UCSD-AML1 (cell line): ENCODE measurements around the gene BRSK1.

Experiments
- DNase-seq: peaks from one replicate; lab custom pipeline; 2025; ENCODE audit not compliant: unreplicated experiment; lab: John Stamatoyannopoulos, UW

BRSK1 gene

DNA sequence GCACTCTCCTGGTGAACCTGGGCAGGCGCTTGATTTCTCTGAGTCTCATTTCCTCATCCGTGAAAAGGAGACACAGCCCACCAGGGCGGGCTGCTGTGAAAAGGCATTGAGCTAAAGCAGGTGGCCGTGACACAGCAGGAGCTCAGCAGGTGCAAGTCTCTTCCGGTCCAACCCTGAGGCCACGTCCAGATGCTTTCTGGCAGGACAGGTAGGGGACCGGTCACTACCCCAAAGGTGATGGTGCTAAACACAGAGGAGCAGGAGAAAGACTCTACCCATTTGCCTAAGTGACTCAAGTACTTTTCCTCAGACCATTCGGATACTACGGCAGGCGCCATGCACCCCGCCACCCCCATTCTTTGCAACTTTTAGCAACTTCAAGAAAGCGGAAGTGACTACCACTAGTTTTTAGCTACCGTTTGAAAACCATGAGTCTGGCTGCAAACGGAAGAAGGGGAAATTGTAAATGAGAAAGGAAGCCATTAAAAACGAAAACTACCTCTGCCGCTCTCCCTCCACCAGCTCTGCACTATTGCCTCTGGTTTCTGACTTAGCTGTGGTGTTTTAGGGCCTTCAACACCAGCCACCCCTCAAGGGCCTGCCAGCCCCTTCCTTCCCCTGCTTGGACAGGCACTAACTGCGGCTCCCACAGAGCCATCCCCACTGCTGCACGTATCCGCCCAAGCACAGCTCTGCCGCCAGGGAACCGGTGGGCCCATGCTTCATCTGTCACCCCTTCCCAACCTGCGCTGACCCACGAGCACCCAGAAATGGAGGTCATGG, 29.8 kb upstream of the BRSK1 start:
- peak; percentile 67 for DNase-seq

DNA sequence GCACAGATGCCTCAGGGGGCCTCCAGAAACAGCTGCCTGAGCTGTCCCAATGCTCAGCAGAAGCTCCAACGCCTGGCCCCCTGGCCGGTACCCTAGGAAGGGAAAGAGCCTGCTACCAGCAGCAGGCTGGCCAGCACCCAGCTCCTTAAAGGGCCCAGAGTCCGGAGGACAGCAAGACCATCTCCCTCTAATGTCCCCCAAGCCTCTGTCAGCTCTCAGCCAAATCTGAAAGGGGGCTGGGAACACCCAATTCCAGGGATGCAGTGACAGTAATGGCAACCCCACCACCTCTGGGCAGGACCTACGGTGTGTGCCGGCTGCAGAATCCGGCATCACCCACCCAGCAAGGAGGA, 29.2 kb upstream of the BRSK1 start:
- no peak for DNase-seq

DNA sequence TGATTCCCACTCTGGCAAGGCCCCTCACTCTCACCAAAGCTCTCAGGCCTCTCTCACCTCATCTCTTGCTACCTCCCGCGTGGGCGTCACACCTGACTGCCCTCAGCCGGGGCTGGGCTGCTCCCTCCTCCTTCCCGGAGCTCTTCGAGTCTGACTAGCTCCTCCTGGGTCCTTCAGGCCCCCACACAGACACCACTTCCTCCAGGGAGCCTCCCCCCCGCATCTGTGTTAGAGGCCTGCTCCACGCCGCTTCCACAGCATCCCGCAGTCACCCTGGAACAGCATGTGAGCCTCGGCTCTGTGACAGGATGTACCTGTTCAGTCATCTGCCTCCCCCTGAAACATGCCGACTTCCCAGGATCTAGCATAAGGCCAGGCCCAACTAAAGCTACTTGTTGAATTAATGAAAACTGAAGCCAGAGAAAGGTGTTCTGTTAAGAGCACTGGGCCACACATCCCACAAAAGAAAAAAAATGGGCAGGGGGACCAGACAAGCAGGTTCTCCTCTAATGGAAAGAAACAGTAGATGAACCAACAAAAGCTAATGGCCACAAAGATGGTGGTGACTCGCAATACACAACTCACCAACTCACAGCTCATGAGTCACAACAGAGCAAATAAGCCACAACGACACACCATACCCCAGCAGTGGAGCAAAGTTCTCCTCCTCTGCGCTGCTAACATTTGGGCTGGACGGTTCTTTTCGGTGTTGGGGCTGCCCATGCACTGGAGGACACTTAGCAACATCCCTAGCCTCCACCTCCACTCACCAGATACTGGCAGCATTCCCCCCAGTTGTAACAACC, 28.0 kb upstream of the BRSK1 start:
- peak; percentile 71 for DNase-seq

DNA sequence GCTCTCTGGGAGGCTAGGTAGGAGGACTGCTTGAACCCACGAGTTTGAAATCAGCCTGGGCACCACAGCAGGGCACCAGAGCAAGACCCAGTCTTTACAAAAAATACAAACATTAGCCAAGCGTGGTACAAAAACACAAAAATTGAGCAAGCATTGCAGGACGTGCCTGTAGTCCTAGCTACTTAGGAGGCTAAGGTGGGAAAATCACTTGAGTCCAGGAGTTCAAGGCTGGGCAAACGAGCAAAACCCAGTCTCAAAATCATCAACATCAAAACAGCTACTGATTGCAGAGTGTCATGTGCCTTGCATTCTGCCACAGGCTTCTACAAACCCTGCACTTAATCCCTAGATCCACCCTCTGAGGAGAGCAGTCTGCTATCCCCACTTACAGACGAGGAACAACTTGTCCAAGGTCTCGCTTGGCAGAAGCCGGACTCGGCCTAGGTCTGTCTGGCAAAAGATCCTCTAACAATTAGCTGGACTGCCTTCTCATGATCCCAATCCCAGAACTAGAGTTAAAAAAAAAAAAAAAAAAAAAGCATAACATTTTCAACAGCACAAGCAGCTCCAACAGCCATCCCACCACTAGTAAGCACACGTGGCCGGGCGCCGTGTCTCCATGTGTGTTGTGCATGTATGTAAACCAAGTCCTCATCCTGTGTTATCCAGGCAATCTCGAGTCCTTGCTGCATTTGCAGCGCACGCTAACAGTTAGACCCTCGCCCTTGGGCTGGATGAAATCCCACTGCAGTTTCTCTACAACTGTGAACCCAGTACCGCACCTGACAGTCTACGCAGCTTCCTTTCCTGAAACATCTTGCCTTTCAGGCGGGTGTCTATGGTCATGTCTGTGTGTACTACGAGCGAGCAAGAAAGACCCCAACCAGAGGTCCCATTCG, 27.0 kb upstream of the BRSK1 start:
- DNase-seq: no peak

DNA sequence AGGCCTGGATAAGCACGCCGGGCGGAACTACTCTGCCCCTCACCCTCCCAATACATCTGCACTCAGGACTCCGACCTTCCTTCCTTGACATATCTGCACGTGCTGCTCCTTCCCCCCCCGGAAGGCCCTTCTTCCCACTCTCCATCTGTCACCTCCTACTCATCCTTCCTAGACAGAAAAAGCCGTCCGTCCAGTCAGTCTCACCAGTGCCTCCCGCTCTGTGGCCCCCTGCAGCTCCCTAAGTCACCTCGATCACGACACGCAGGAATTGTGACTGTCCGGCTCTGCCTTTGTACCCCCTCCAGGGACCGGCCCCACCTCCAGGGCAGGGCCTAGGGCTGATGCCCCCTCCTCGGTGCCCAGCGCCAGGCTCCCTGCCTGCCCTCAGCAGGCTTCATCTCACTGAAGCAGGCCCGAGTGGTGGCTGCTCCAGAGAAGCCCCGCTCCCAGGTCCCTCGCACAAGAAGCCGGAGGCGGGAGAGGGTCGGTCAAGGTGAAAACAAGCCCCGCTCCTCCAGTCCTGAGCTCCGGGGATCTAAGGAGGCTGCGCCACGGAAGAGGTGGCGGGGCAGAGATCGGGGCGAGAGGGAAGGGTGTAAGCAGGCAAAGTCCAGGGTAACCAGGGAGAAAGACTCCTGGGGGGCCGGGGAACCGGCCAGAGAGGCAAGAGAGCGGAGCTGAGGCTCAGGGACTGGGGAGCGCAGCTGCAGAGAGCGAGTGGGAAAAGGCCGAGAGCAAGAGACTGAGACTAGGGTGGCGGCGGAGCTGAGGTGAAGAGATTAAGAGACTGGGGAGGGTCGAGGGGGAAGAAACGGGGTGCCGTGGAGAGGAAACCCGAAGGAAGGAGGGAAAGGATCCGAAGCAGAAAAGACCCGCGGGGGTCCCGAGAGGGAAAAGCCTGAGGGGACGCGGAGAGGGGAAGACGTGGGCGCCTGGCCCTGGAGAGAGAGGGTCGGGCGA, 26.1 kb upstream of the BRSK1 start:
- no peak for DNase-seq

DNA sequence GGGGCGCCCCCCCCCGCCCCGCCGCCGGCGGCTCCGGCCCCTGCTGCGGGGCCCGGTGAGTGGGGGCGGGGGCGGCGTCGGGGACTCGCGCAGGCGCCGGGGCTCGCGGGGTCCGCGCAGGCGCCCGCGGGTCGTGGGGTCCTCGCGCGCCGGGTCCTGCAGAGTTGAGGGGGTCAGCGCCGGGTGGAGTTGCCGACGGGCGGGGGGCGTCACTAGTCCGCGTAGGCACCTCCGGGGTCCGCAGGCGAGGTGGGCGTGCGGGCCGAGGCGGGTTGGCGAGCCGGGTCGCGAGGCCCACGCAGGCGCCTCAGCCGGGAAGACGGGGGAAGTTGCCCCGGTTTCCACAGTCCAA, 25.3 kb upstream of the BRSK1 start:
- DNase-seq: no peak

- peak; percentile 99 for DNase-seq
Observed at GRCh38 chr19:55258828-55259539, 24.8 kb upstream of the BRSK1 start, which contains the start of gene PPP6R1. TSS of gene PPP6R1 (minus strand) at chr19:55259017. CDS start at chr19:55247103, 11,914 bp downstream.

DNA sequence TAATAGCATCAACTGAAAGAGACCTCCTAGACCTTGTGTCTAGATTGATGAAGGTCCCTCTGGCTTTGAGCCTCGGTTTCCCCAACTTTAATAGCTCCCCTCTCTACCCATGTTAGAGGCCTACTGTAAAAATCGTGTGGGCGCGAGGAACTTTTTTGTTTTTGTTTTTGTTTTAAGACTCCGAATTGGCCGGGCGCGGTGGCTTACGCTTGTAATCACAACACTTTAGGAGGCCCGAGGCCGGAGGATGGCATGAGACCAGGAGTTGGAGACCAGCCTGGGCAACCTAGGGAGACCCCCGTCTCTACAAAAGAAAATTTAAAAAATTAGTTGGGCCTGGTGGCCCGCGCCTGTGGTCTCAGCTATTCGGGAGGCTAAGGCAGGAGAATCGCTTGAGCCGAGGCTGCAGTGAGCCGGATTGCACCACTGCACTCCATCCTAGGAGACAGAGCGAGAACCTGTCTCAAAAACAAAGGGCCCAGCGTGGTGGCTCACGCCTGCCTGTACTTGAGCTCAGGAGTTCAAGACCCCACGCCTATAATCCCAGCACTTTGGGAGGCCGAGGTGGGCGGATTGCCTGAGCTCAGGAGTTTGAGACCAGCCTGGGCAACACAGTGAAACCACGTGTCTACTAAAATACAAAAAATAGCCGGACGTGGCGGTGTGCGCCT, 24.1 kb upstream of the BRSK1 start:
- DNase-seq: no peak

DNA sequence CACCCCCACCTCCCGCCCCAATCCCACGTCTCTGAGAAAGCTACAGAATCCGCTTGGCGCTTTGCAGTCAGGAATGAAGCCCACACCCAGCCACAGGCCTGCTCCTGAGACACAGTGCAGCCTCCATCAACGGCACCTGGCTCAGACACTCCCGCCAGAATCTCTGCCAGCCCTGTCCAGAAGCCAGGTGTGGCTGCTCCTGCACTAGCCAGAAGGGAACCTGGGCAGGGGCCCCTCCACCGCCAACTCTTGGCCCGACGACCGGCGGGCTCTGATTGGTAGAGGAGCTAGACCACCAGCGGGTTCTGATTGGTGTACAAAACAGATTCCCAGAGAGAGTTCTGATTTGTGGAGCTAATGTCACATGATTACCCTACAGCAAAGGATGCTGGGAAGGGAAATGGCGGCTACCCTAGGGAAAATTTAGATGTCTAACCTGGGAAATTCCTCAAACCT, 22.1 kb upstream of the BRSK1 start:
- DNase-seq: no peak

DNA sequence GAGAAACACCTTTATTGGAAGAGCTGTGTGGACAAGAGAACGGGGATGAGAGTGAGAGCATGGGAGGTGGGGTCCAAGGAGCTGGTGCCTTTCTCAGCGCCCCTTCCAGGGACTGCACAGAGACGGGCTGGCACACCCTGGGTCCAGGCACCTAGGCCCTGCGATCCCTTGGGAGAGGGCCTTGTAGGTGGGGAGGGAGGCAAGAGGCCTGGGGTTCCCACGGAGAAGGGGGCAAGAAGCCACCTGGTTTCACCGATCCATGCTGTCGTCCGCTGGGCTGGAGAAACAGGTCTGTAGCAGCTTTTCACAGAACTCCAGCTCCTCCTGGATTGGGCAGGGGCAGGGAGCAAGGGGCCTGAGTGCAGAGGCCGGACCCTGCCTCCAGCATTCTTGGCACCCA, 21.4 kb upstream of the BRSK1 start:
- no peak for DNase-seq

DNA sequence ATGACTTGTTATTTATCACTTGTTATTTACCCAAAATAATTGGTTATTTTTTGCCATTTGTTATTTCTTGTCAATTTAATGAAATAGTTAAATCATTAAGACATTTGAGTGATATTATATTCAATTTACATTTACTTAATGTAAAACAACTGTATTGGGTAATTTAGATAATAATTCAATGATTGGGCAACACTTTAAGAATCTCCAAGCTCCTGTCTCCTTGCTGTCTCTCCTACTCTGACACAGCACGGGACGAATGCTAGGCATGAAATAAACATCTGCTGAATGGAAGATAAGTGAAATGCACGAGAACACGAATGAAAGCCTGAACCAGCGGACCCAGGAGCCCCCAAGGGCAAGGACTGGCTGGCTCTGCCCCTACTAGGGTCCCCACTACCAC, 19.3 kb upstream of the BRSK1 start:
- no peak for DNase-seq

- DNase-seq: no peak
Observed at GRCh38 chr19:55265173-55265572, 18.6 kb upstream of the BRSK1 start.

DNA sequence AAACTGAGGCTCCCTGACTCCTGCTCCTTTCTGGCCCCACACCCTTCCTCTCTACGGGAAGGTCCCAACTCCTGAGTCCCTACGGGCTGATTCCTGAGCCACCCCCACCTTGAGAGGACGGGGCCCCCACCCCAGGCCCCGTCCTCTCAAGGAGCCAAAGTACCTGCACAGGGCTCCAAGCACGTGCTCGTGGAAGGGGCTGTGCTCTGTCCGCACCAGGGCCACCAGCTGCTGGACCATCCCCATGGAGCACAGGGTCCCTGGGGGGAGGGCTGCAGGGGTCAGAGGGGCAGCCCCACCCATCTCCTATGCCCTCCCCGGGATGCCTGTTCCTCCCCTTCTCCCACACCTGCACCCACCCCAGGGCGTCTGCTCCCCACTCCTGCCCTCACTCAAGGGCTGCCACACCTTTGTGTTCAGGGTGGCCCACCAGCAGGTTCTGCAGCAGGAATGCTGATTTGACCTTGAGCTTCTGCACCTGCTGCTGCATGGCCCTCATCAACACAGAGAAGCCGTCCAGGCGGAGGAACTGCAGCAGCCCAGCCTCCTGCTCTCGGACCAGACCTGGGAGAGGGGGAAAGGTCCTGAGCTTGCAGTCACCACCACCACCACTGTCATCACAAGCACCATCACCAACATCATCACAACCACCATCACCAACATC, 17.9 kb upstream of the BRSK1 start:
- DNase-seq: no peak

- no peak for DNase-seq
Observed at GRCh38 chr19:55266404-55266803, 17.4 kb upstream of the BRSK1 start.

DNA sequence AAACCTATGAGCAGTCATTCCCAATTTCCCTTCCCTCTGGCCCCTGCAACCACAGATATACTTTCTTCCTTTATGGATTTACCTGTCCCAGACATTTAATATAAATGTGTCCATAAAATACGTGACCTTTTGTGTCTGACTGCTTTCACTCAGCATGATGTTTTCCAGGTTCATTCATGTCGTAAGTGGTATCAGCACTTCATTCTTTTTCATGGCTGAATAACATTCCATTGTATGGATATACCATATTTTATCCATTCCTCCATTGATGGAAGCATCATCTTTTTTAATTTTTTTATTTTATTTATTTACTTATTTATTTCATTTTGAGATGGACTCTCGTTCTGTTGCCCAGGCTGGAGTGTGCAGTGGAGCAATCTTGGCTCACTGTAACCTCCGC, 17.0 kb upstream of the BRSK1 start:
- DNase-seq: no peak

- no peak for DNase-seq
Observed at GRCh38 chr19:55269299-55269698, 14.5 kb upstream of the BRSK1 start.

DNA sequence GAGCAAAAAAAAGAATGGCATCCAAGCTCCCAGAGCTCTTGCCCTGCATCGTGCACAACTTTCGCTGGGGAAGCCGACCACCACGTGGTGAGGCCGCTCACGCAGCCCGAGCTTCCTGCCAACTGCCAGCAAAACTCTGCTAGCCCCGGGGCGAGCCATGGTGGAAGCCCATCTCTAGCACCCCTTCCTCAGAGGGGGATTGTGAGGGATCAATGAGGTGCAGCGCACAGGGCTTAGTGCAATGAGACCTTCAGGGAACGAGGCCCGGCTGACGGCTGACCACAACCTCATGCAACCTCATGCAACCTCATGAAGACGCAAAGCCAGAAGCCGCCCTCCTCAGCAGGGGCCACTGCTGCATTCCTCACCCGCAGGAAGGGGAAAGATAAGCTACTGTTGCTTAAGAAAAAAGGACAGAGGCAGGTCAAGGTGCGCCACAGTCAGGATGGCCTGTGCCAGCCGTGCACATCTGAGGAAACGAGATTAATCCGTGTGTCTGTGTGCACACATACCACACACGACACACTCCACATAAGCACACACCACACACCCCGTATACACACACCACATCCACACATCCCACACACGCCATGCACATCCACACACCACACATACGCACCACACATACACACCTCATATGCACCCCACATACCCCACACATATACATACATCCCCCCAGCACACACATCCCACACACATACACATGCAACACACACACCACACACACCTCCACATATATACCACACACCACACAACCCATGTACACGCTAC, 13.4 kb upstream of the BRSK1 start:
- no peak for DNase-seq

DNA sequence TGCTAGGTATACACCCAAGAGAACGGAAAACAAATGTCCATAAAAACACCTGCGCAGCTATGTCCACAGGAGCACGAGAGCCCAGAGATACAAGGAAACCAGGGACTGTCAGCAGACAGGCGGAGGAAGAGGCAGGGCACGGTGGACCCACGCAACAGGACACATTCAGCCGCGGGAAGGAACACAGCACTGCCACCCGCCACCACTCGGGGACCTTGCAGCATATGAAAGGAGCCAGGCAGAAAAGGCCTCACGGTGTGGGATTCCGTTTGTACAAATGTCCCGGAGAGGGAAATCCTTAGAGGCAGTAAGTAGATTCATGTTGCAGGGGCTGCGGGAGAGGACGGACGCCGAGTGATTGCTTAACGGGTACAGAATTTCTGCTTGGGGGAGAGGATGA, 11.7 kb upstream of the BRSK1 start:
- no peak for DNase-seq
